HepG2 (cell line): ENCODE data around the gene DAPK1. TPM values are rescaled to one million over a fixed set of nuclear protein-coding genes. Genes with fewer than 3 reads are reported as not detected.

ENCODE experiments used
- ATAC-seq: fragments of 200-7000 bp; cut with Tn5 transposase; 3 replicates; pipeline ENCODE4 v1.9.1; 2020; ENCODE audit warnings: mild to moderate bottlenecking, moderate library complexity
- BruUV-seq: library from RNA; stranded (reverse); fragments of 400-500 nt; replicated peaks from 2 replicates; lab custom pipeline; 2021; lab: Mats Ljungman, UMichigan
- CTCF ChIA-PET: fragments of 300-600 bp; formaldehyde crosslinking; extraction: SDS; loops from one replicate; lab custom pipeline; 2021; ENCODE audit warnings: low total read pairs, inconsistent platforms, low intra/inter-chr PET ratio; lab: Yijun Ruan, JAX
- POLR2A ChIA-PET: fragments of 350-600 bp; sonication (Branson Sonifier 250); formaldehyde crosslinking; loops from one replicate; lab custom pipeline; 2020; ENCODE audit warnings: antibody characterized with exemption, inconsistent platforms; lab: Yijun Ruan, JAX
- DNase-seq: peaks from one replicate; pipeline ENCODE4 v3.0.0-alpha.2; 2015; ENCODE audit warnings: low spot score
- FAIRE-seq: peaks from 3 replicates; lab custom pipeline; 2011; peaks lifted over from hg19 to GRCh38; lab: Jason Lieb, UNC
- H2AFZ ChIP-seq: one replicate; pipeline ENCODE4 v1.6.1; 2011; ENCODE audit warnings: low read length, inconsistent platforms
- H3K27ac ChIP-seq: fragments of 300-600 bp; 3 replicates; pipeline ENCODE4 v1.8.0; 2011; ENCODE audit warnings: mixed run types, mild to moderate bottlenecking, mixed read lengths, low read length, inconsistent platforms; ENCODE audit not compliant: insufficient read depth; ENCODE audit errors: extremely low read length
- H3K27me3 ChIP-seq, 2 experiments: fragments of 200-600 bp in 1 of 2; 2 replicates in 1 of 2; 3 replicates in 1 of 2; pipeline versions ENCODE4 v1.6.0 to v1.8.0; 2011; ENCODE audit warnings: low read length in 2 of 2, mild to moderate bottlenecking in 2 of 2, moderate library complexity in 2 of 2, inconsistent platforms in 1 of 2; ENCODE audit not compliant: insufficient read depth in 2 of 2, control insufficient read depth in 1 of 2
- H3K36me3 ChIP-seq, 2 experiments: fragments of 200-600 bp in 1 of 2; replicated peaks in 1 of 2; 2 replicates in 1 of 2; 3 replicates in 1 of 2; pipeline versions ENCODE4 v1.5.1 to v1.8.0; 2011; ENCODE audit warnings: low read length in 2 of 2, inconsistent platforms in 1 of 2; ENCODE audit not compliant: insufficient read depth in 2 of 2, control insufficient read depth in 1 of 2
- H3K4me1 ChIP-seq: 2 replicates; pipeline ENCODE4 v1.5.1; 2012; ENCODE audit warnings: low read length, inconsistent platforms; ENCODE audit not compliant: insufficient read depth
- H3K4me2 ChIP-seq: 2 replicates; pipeline ENCODE4 v1.6.0; 2011; ENCODE audit warnings: low read depth, low read length, inconsistent platforms
- H3K4me3 ChIP-seq, 3 experiments: fragments of 200-600 bp in 1 of 3; sonication (generic), shearing (Covaris generic) in 1 of 3; replicated peaks in 1 of 3; 2 replicates each; pipeline ENCODE4 v1.5.1; 2011 to 2016; ENCODE audit warnings: low read length in 3 of 3, inconsistent platforms in 2 of 3, low read depth in 2 of 3, mild to moderate bottlenecking in 2 of 3, control low read depth in 1 of 3, mixed read lengths in 1 of 3; ENCODE audit not compliant: insufficient read depth in 1 of 3
- H3K79me2 ChIP-seq: one replicate; pipeline ENCODE4 v1.6.1; 2011; ENCODE audit warnings: low read length, inconsistent platforms; ENCODE audit not compliant: insufficient read depth
- H3K9ac ChIP-seq: 2 replicates; pipeline ENCODE4 v1.6.0; 2011; ENCODE audit warnings: mild to moderate bottlenecking, low read depth, low read length, inconsistent platforms; ENCODE audit not compliant: insufficient read depth
- H3K9me3 ChIP-seq: 2 replicates; pipeline ENCODE4 v1.5.1; 2012; ENCODE audit warnings: mild to moderate bottlenecking, low read length
- H4K20me1 ChIP-seq: 2 replicates; pipeline ENCODE4 v1.6.0; 2011; ENCODE audit warnings: inconsistent platforms, mild to moderate bottlenecking, low read length, moderate library complexity; ENCODE audit not compliant: insufficient read depth
- ARID5B ChIP-seq: IDR thresholded peaks from 2 replicates; pipeline ENCODE4 v1.4.0; 2020; ENCODE audit warnings: mild to moderate bottlenecking, missing genetic modification reagents
- CENPT ChIP-seq: sonication (generic); formaldehyde crosslinking; IDR thresholded peaks from 2 replicates; pipeline ENCODE4 v1.8.0; 2022; ENCODE audit warnings: low read depth, mild to moderate bottlenecking, moderate library complexity, missing genetic modification reagents
- WGBS: methylation state at CpG from one replicate; pipeline ENCODE4 v1.1.6; 2017; ENCODE audit warnings: low lambda C conversion rate; 5-methylcytosine and 5-hydroxymethylcytosine counted together
- in situ Hi-C: cut with HindIII; loops from 2 replicates; pipeline ENCODE4 v1.10.0; 2017; ENCODE audit warnings: low pct_unique_long_range_greater_than_20kb; ENCODE audit not compliant: extremely low pct_ligation_motif_present
- intact Hi-C: fragments of 100-400 bp; cut with micrococcal nuclease; formaldehyde crosslinking; loops from one replicate; pipeline ENCODE4 v1.10.0; 2022; ENCODE audit not compliant: unreplicated experiment
- polyA plus RNA-seq, 8 experiments: library from polyadenylated mRNA; depleted of rRNA in 3 of 8; stranded (reverse) in 7 of 8; unstranded in 1 of 8; fragments of >200 nt; fragmentation: Illumina TruSeq in 4 of 8; extraction: Trizol in 4 of 8; gene quantifications; 2 replicates each; pipeline versions ENCODE4 v1.2.1 to v1.2.3, GENCODE V29; 2011 to 2016; ENCODE audit warnings: low read depth in 4 of 8, missing spikeins in 1 of 8, mixed read lengths in 1 of 8; ENCODE audit not compliant: insufficient read depth in 1 of 8
- total RNA-seq, 5 experiments: library from RNA; depleted of rRNA; stranded (reverse); fragments of >200 nt; fragmentation: Illumina TruSeq; extraction: Trizol; gene quantifications; 2 replicates each; pipeline ENCODE4 v1.2.3, GENCODE V29; 2016; ENCODE audit warnings: low read depth in 1 of 5

The DAPK1 gene
- total and polyA plus RNA-seq, 2 of the 13 experiments (the other 11 are each of a cell fraction or from before 2014, with no cell fraction given), result 35.7 to 35.9 TPM

GRCh38 chr9:87549791-87550190 is 52.1 kb downstream of the DAPK1 start:
- H3K9ac ChIP-seq, result no peak overlapping the region
- H3K4me1 ChIP-seq, result peaks cover 31% of the 10 kb centered on the region
- peak overlapping the region; percentile 10 for H3K27ac ChIP-seq
- ChIA-PET POLR2A (interaction anchor here (1.5 kb wide), 1 partner anchor 21 kb away, joined by 6 read pairs; no protein-coding TSS in a partner anchor), CTCF (no interaction called here)
- no peak overlapping the region for H3K4me2 ChIP-seq
- no peak for DNase-seq
- FAIRE-seq, result no peak
- 95% methylated on average over 7 of the region's 7 CpGs for WGBS
- H3K79me2 ChIP-seq, result no peaks in the 10 kb centered on the region
- no peak for ATAC-seq
- H3K36me3 ChIP-seq, result no peaks in the 10 kb centered on the region; a peak in 2 of 5 replicates
- no peaks in the 10 kb centered on the region for H3K9me3 ChIP-seq
- H3K4me3 ChIP-seq, result no peak overlapping the region
- no peaks in the 10 kb centered on the region for H3K27me3 ChIP-seq
- TF ChIP-seq CENPT (CRISPR knock-in tag) (no peak), ARID5B (CRISPR knock-in tag) (no peak)
- no TSS peak for BruUV-seq
- in situ Hi-C loops, result no loop called here
- intact Hi-C loops, result no loop called here
- H4K20me1 ChIP-seq, result 0 out of 2 replicates have a peak, but pooled peaks cover 4% of the 10 kb centered on the region
- H2AFZ ChIP-seq, result no peak overlapping the region
